HEK293 (cell line): ENCODE results near the gene CENPVL3.

Source experiments
- CTCF ChIA-PET: fragments of 350-600 bp; formaldehyde crosslinking; extraction: SDS; loops from one replicate; lab custom pipeline; 2021; ENCODE audit warnings: antibody characterized with exemption; lab: Yijun Ruan, JAX
- POLR2A ChIA-PET: fragments of 300-600 bp; formaldehyde crosslinking; extraction: SDS; loops from one replicate; lab custom pipeline; 2020; ENCODE audit warnings: antibody characterized with exemption, inconsistent platforms; lab: Yijun Ruan, JAX
- H3K27ac ChIP-seq: fragments of 200-500 bp; sonication (Bioruptor generic); 2 replicates; pipeline ENCODE4 v1.5.1; 2014; ENCODE audit warnings: low read depth, low read length, control low read depth, inconsistent platforms; ENCODE audit errors: extremely low read depth
- H3K36me3 ChIP-seq, 2 experiments: fragments of 200-500 bp in 1 of 2; sonication (Bioruptor generic) in 1 of 2; 1 replicate in 1 of 2; 2 replicates in 1 of 2; pipeline ENCODE4 v1.5.1; 2014 to 2017; ENCODE audit warnings: inconsistent platforms in 2 of 2, low read length in 2 of 2; ENCODE audit not compliant: control insufficient read depth in 2 of 2, insufficient read depth in 1 of 2
- H3K4me1 ChIP-seq: fragments of 200-500 bp; sonication (Bioruptor generic); 2 replicates; pipeline ENCODE4 v1.5.1; 2014; ENCODE audit warnings: mild to moderate bottlenecking, low read length, inconsistent platforms; ENCODE audit not compliant: control insufficient read depth, insufficient read depth
- H3K4me3 ChIP-seq: 2 replicates; pipeline ENCODE4 v1.5.1; 2011; ENCODE audit warnings: low read depth, mild to moderate bottlenecking, control low read depth, low read length, moderate library complexity
- H3K9me3 ChIP-seq: fragments of 200-500 bp; sonication (Bioruptor generic); 2 replicates; pipeline ENCODE4 v1.5.1; 2014; ENCODE audit warnings: low read depth, low read length, inconsistent platforms; ENCODE audit not compliant: control insufficient read depth, insufficient read depth
- KLF9 ChIP-seq: fragments of 450-650 bp; formaldehyde crosslinking; IDR thresholded peaks from 2 replicates; pipeline ENCODE4 v1.5.1; 2016; ENCODE audit warnings: missing biosample characterization, missing genetic modification characterization, low read depth
- OSR2 ChIP-seq: fragments of 450-650 bp; formaldehyde crosslinking; IDR thresholded peaks from 2 replicates; pipeline ENCODE4 v1.5.1; 2016; ENCODE audit warnings: missing biosample characterization, missing genetic modification characterization
- PRDM2 ChIP-seq: fragments of 450-650 bp; formaldehyde crosslinking; IDR thresholded peaks from 2 replicates; pipeline ENCODE4 v1.5.1; 2016; ENCODE audit warnings: missing biosample characterization, missing genetic modification characterization, borderline replicate concordance
- PRDM4 ChIP-seq: fragments of 450-650 bp; formaldehyde crosslinking; IDR thresholded peaks from 2 replicates; pipeline ENCODE4 v1.5.1; 2017; ENCODE audit warnings: missing biosample characterization, missing genetic modification characterization
- TCF7L2 ChIP-seq: IDR thresholded peaks from 2 replicates; pipeline ENCODE4 v1.6.1; 2011; ENCODE audit warnings: low read depth, mild to moderate bottlenecking, inconsistent platforms, low read length, moderate library complexity, borderline replicate concordance
- YY1 ChIP-seq: fragments of 450-650 bp; formaldehyde crosslinking; IDR thresholded peaks from 2 replicates; pipeline ENCODE4 v1.5.1; 2018; ENCODE audit warnings: missing biosample characterization, missing genetic modification characterization
- ZFP3 ChIP-seq: fragments of 450-650 bp; formaldehyde crosslinking; IDR thresholded peaks from 2 replicates; pipeline ENCODE4 v1.5.1; 2016; ENCODE audit warnings: low read depth, missing biosample characterization, missing genetic modification characterization
- ZNF133 ChIP-seq: fragments of 450-650 bp; formaldehyde crosslinking; IDR thresholded peaks from 2 replicates; pipeline ENCODE4 v1.5.1; 2016; ENCODE audit warnings: missing biosample characterization, missing genetic modification characterization
- ZNF140 ChIP-seq: fragments of 450-650 bp; formaldehyde crosslinking; IDR thresholded peaks from 2 replicates; pipeline ENCODE4 v1.5.1; 2016; ENCODE audit warnings: missing biosample characterization, missing genetic modification characterization
- ZNF146 ChIP-seq: fragments of 450-650 bp; formaldehyde crosslinking; IDR thresholded peaks from 2 replicates; pipeline ENCODE4 v1.5.1; 2016; ENCODE audit warnings: missing biosample characterization, missing genetic modification characterization
- ZNF16 ChIP-seq: fragments of 450-650 bp; formaldehyde crosslinking; IDR thresholded peaks from 2 replicates; pipeline ENCODE4 v1.5.1; 2016; ENCODE audit warnings: low read depth, missing biosample characterization, missing genetic modification characterization
- ZNF239 ChIP-seq: fragments of 450-650 bp; formaldehyde crosslinking; IDR thresholded peaks from 2 replicates; pipeline ENCODE4 v1.5.1; 2016; ENCODE audit warnings: missing biosample characterization, missing genetic modification characterization
- ZNF24 ChIP-seq: fragments of 450-650 bp; formaldehyde crosslinking; IDR thresholded peaks from 2 replicates; pipeline ENCODE4 v1.5.1; 2016; ENCODE audit warnings: missing biosample characterization, missing genetic modification characterization
- ZNF785 ChIP-seq: fragments of 450-650 bp; formaldehyde crosslinking; IDR thresholded peaks from 2 replicates; pipeline ENCODE4 v1.5.1; 2016; ENCODE audit warnings: missing biosample characterization, missing genetic modification characterization
- ZNF791 ChIP-seq: fragments of 450-650 bp; formaldehyde crosslinking; IDR thresholded peaks from 2 replicates; pipeline ENCODE4 v1.5.1; 2016; ENCODE audit warnings: missing biosample characterization, missing genetic modification characterization
- ZSCAN23 ChIP-seq: fragments of 450-650 bp; formaldehyde crosslinking; IDR thresholded peaks from 2 replicates; pipeline ENCODE4 v1.5.1; 2016; ENCODE audit warnings: missing biosample characterization, missing genetic modification characterization
- ZSCAN30 ChIP-seq: fragments of 450-650 bp; IDR thresholded peaks from 2 replicates; pipeline ENCODE4 v1.5.1; 2018; ENCODE audit warnings: missing biosample characterization, mild to moderate bottlenecking, missing genetic modification characterization, moderate library complexity
- TF ChIP-seq, protein P1 (sequence below): fragments of 450-650 bp; formaldehyde crosslinking; conservative IDR thresholded peaks from 2 replicates; pipeline ENCODE4 v1.5.1; 2016; ENCODE audit warnings: low read depth, missing biosample characterization, missing genetic modification characterization
- TF ChIP-seq, protein P2 (sequence below): fragments of 450-650 bp; formaldehyde crosslinking; IDR thresholded peaks from 2 replicates; pipeline ENCODE4 v1.5.1; 2016; ENCODE audit warnings: missing biosample characterization, missing genetic modification characterization, low read depth

Gene CENPVL3

GRCh38 chrX:51598899-51599298 lies 19.8 kb downstream of the CENPVL3 start (continued):
- TF ChIP-seq, protein P1, sequence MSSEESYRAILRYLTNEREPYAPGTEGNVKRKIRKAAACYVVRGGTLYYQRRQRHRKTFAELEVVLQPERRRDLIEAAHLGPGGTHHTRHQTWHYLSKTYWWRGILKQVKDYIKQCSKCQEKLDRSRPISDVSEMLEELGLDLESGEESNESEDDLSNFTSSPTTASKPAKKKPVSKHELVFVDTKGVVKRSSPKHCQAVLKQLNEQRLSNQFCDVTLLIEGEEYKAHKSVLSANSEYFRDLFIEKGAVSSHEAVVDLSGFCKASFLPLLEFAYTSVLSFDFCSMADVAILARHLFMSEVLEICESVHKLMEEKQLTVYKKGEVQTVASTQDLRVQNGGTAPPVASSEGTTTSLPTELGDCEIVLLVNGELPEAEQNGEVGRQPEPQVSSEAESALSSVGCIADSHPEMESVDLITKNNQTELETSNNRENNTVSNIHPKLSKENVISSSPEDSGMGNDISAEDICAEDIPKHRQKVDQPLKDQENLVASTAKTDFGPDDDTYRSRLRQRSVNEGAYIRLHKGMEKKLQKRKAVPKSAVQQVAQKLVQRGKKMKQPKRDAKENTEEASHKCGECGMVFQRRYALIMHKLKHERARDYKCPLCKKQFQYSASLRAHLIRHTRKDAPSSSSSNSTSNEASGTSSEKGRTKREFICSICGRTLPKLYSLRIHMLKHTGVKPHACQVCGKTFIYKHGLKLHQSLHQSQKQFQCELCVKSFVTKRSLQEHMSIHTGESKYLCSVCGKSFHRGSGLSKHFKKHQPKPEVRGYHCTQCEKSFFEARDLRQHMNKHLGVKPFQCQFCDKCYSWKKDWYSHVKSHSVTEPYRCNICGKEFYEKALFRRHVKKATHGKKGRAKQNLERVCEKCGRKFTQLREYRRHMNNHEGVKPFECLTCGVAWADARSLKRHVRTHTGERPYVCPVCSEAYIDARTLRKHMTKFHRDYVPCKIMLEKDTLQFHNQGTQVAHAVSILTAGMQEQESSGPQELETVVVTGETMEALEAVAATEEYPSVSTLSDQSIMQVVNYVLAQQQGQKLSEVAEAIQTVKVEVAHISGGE (tag by site-specific recombination): no peak
- no peak for TF ChIP-seq ZSCAN30
- TF ChIP-seq PRDM2: no peak
- no peak for TF ChIP-seq OSR2
- no peak for TF ChIP-seq KLF9 (tag by site-specific recombination)
- TF ChIP-seq YY1 (tag by site-specific recombination): no peak
- no peak for TF ChIP-seq ZSCAN23 (tag by site-specific recombination)
- TF ChIP-seq PRDM4: no peak

GRCh38 chrX:51571874-51572273 lies 46.8 kb downstream of the CENPVL3 start:
- ChIA-PET POLR2A (no interaction called here), CTCF (no interaction called here)
- H3K36me3 ChIP-seq: no peaks in the 10 kb centered on the region
- H3K9me3 ChIP-seq: no peaks in the 10 kb centered on the region
- H3K4me1 ChIP-seq: no peaks in the 10 kb centered on the region
- H3K4me3 ChIP-seq: no peak overlapping the region
- no peak overlapping the region for H3K27ac ChIP-seq
- TF ChIP-seq ZNF24: no peak
- no peak for TF ChIP-seq ZNF791 (tag by site-specific recombination)
- TF ChIP-seq ZNF140 (tag by site-specific recombination): no peak
- TF ChIP-seq TCF7L2: no peak
- TF ChIP-seq, protein P2, sequence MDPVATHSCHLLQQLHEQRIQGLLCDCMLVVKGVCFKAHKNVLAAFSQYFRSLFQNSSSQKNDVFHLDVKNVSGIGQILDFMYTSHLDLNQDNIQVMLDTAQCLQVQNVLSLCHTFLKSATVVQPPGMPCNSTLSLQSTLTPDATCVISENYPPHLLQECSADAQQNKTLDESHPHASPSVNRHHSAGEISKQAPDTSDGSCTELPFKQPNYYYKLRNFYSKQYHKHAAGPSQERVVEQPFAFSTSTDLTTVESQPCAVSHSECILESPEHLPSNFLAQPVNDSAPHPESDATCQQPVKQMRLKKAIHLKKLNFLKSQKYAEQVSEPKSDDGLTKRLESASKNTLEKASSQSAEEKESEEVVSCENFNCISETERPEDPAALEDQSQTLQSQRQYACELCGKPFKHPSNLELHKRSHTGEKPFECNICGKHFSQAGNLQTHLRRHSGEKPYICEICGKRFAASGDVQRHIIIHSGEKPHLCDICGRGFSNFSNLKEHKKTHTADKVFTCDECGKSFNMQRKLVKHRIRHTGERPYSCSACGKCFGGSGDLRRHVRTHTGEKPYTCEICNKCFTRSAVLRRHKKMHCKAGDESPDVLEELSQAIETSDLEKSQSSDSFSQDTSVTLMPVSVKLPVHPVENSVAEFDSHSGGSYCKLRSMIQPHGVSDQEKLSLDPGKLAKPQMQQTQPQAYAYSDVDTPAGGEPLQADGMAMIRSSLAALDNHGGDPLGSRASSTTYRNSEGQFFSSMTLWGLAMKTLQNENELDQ (tag by site-specific recombination): no peak
- no peak for TF ChIP-seq ZFP3 (tag by site-specific recombination)
- TF ChIP-seq ZNF239 (tag by site-specific recombination): no peak
- no peak for TF ChIP-seq ZNF146 (tag by site-specific recombination)
- no peak for TF ChIP-seq ZNF16 (tag by site-specific recombination)
- TF ChIP-seq ZNF133: no peak
- TF ChIP-seq ZNF785: no peak
